HCT116 (cell line): ENCODE data around the gene FHOD1. TPM values are rescaled to one million over a fixed set of nuclear protein-coding genes. Genes with fewer than 3 reads are reported as not detected.

Experiments
- ATAC-seq: fragments of 200-7000 bp; cut with Tn5 transposase; 2 replicates; pipeline ENCODE4 v1.9.1; 2020; ENCODE audit warnings: mild to moderate bottlenecking, moderate library complexity
- BruUV-seq: library from RNA; stranded (reverse); fragments of 400-500 nt; replicated peaks from 2 replicates; lab custom pipeline; 2021; lab: Mats Ljungman, UMichigan
- CTCF ChIA-PET: fragments of 300-600 bp; sonication (Branson Sonifier 250); formaldehyde crosslinking; loops from one replicate; lab custom pipeline; 2021; ENCODE audit warnings: antibody characterized with exemption; lab: Charles Lee
- POLR2A ChIA-PET: fragments of 300-600, 350-600 bp; sonication (Branson Sonifier 250); formaldehyde crosslinking; loops from one replicate; lab custom pipeline; 2021; ENCODE audit warnings: antibody characterized with exemption; lab: Charles Lee
- RAD21 ChIA-PET, 2 experiments: fragments of 300-600 bp; sonication (Branson Sonifier 250); formaldehyde crosslinking; loops; one replicate each; lab custom pipeline; 2023; ENCODE audit warnings: low total read pairs in 2 of 2; ENCODE audit not compliant: uncharacterized antibody in 2 of 2, unreplicated experiment in 2 of 2, low non-redundant PET in 1 of 2; lab: Charles Lee
- DNase-seq: peaks from one replicate; pipeline ENCODE4 v3.0.0-alpha.2; 2010; ENCODE audit warnings: low read depth, low spot score
- H2AFZ ChIP-seq: fragments of 200-600 bp; shearing (Covaris generic), sonication (generic); 2 replicates; pipeline ENCODE4 v1.6.1; 2017; ENCODE audit warnings: low read depth, mixed run types, mixed read lengths, antibody characterized with exemption, low read length; ENCODE audit not compliant: poor library complexity, severe bottlenecking
- H3K27ac ChIP-seq: 2 replicates; pipeline ENCODE4 v1.5.1; 2012; ENCODE audit warnings: low read depth, low read length
- H3K27me3 ChIP-seq: fragments of 200-600 bp; sonication (generic); 2 replicates; pipeline ENCODE4 v1.6.1; 2016; ENCODE audit warnings: mixed run types, low read length, mixed read lengths; ENCODE audit not compliant: insufficient read depth
- H3K36me3 ChIP-seq, 2 experiments: fragments of 200-500 bp in 1 of 2; fragments of 200-600 bp in 1 of 2; sonication (Bioruptor generic) in 1 of 2; sonication (generic) in 1 of 2; 2 replicates each; pipeline versions ENCODE4 v1.5.1 to v1.6.1; 2014 to 2016; ENCODE audit warnings: low read length in 2 of 2, inconsistent platforms in 1 of 2, mixed read lengths in 1 of 2, mixed run types in 1 of 2; ENCODE audit not compliant: insufficient read depth in 2 of 2, control insufficient read depth in 1 of 2
- H3K4me1 ChIP-seq, 2 experiments: fragments of 200-600 bp in 1 of 2; sonication (generic) in 1 of 2; 2 replicates each; pipeline versions ENCODE4 v1.5.1 to v1.6.1; 2012 to 2017; ENCODE audit warnings: low read length in 2 of 2, inconsistent platforms in 1 of 2, mild to moderate bottlenecking in 1 of 2, mixed read lengths in 1 of 2, mixed run types in 1 of 2, moderate library complexity in 1 of 2; ENCODE audit not compliant: insufficient read depth in 2 of 2, control insufficient read depth in 1 of 2
- H3K4me2 ChIP-seq: fragments of 200-600 bp; sonication (generic); 2 replicates; pipeline ENCODE4 v1.6.1; 2017; ENCODE audit warnings: mixed run types, low read length, mixed read lengths
- H3K4me3 ChIP-seq, 2 experiments: fragments of 200-600 bp in 1 of 2; sonication (generic) in 1 of 2; replicated peaks in 1 of 2; 2 replicates each; pipeline ENCODE4 v1.5.1; 2011 to 2016; ENCODE audit warnings: low read length in 2 of 2, control low read depth in 1 of 2, low read depth in 1 of 2, mild to moderate bottlenecking in 1 of 2, mixed read lengths in 1 of 2, mixed run types in 1 of 2
- H3K79me2 ChIP-seq: fragments of 200-600 bp; sonication (generic); 2 replicates; pipeline ENCODE4 v1.6.1; 2017; ENCODE audit warnings: mild to moderate bottlenecking, mixed run types, low read length, moderate library complexity, mixed read lengths; ENCODE audit not compliant: insufficient read depth
- H3K9ac ChIP-seq: fragments of 200-600 bp; sonication (generic); 2 replicates; pipeline ENCODE4 v1.6.1; 2016; ENCODE audit warnings: low read length, mixed read lengths
- H3K9me2 ChIP-seq: fragments of 200-600 bp; sonication (generic), shearing (Covaris generic); 2 replicates; pipeline ENCODE4 v1.6.1; 2017; ENCODE audit warnings: mixed run types, mild to moderate bottlenecking, moderate library complexity; ENCODE audit not compliant: insufficient read depth
- H3K9me3 ChIP-seq, 2 experiments: fragments of 200-500 bp in 1 of 2; fragments of 200-600 bp in 1 of 2; sonication (Bioruptor generic) in 1 of 2; sonication (generic) in 1 of 2; 2 replicates each; pipeline ENCODE4 v1.6.1; 2014 to 2017; ENCODE audit warnings: low read length in 2 of 2, mixed read lengths in 2 of 2, inconsistent platforms in 1 of 2, low read depth in 1 of 2, mild to moderate bottlenecking in 1 of 2, mixed run types in 1 of 2, moderate library complexity in 1 of 2; ENCODE audit not compliant: control insufficient read depth in 1 of 2, insufficient read depth in 1 of 2
- H4K20me1 ChIP-seq: fragments of 200-600 bp; sonication (generic), shearing (Covaris generic); 2 replicates; pipeline ENCODE4 v1.6.1; 2017; ENCODE audit warnings: mixed run types, mild to moderate bottlenecking, moderate library complexity; ENCODE audit not compliant: insufficient read depth
- CBX3 ChIP-seq: IDR thresholded peaks from 2 replicates; pipeline ENCODE4 v1.6.1; 2012; ENCODE audit warnings: low read depth
- CEBPB ChIP-seq: IDR thresholded peaks from 2 replicates; pipeline ENCODE4 v1.6.1; 2012; ENCODE audit warnings: low read depth
- CTCF ChIP-seq, 3 experiments: fragments of 200-600 bp in 1 of 3; sonication (generic) in 1 of 3; IDR thresholded peaks in 2 of 3; conservative IDR thresholded peaks in 1 of 3; 2 replicates each; pipeline ENCODE4 v1.5.1; 2012 to 2017; ENCODE audit warnings: low read depth in 2 of 3, low read length in 2 of 3, antibody characterized with exemption in 1 of 3, borderline replicate concordance in 1 of 3, control low read depth in 1 of 3, mild to moderate bottlenecking in 1 of 3, mixed read lengths in 1 of 3, mixed run types in 1 of 3, moderate library complexity in 1 of 3; ENCODE audit not compliant: insufficient read depth in 1 of 3
- EGR1 ChIP-seq: IDR thresholded peaks from 2 replicates; pipeline ENCODE4 v1.6.1; 2012; ENCODE audit warnings: low read depth
- ELF1 ChIP-seq: IDR thresholded peaks from 2 replicates; pipeline ENCODE4 v1.6.1; 2012; ENCODE audit warnings: low read depth, borderline replicate concordance
- EZH2 ChIP-seq: fragments of 200-600 bp; sonication (generic); IDR thresholded peaks from 2 replicates; pipeline ENCODE4 v1.6.1; 2017; ENCODE audit warnings: antibody characterized with exemption, mixed run types
- FOSL1 ChIP-seq: IDR thresholded peaks from 2 replicates; pipeline ENCODE4 v1.6.1; 2012; ENCODE audit warnings: low read depth
- JUND ChIP-seq: IDR thresholded peaks from 2 replicates; pipeline ENCODE4 v1.6.1; 2012
- POLR2A ChIP-seq: IDR thresholded peaks from 2 replicates; pipeline ENCODE4 v1.7.0; 2011; ENCODE audit warnings: borderline replicate concordance; ENCODE audit not compliant: insufficient read depth, insufficient read length; ENCODE audit errors: extremely low read depth
- RAD21 ChIP-seq: IDR thresholded peaks from 2 replicates; pipeline ENCODE4 v1.6.1; 2012; ENCODE audit warnings: low read depth, mild to moderate bottlenecking
- SIN3A ChIP-seq: IDR thresholded peaks from 2 replicates; pipeline ENCODE4 v1.6.1; 2012; ENCODE audit warnings: low read depth
- SP1 ChIP-seq: IDR thresholded peaks from 2 replicates; pipeline ENCODE4 v1.6.1; 2012; ENCODE audit warnings: low read depth
- SRF ChIP-seq: IDR thresholded peaks from 2 replicates; pipeline ENCODE4 v1.6.1; 2012; ENCODE audit warnings: low read depth
- YY1 ChIP-seq: IDR thresholded peaks from 2 replicates; pipeline ENCODE4 v1.6.1; 2011; ENCODE audit warnings: low read length, low read depth, moderate library complexity, mild to moderate bottlenecking; ENCODE audit not compliant: insufficient replicate concordance; ENCODE audit errors: extremely low read depth
- ZFX ChIP-seq: fragments of 450-650 bp; IDR thresholded peaks from 2 replicates; pipeline ENCODE4 v1.6.1; 2017
- intact Hi-C: fragments of 100-400 bp; cut with micrococcal nuclease; formaldehyde crosslinking; loops from 2 replicates; pipeline ENCODE4 v1.10.0; 2022
- total RNA-seq: library from RNA; stranded (reverse); gene quantifications from one replicate; pipeline ENCODE4 v1.2.1, GENCODE V29; 2021; ENCODE audit not compliant: unreplicated experiment
- TF ChIP-seq, protein P1 (sequence below): IDR thresholded peaks from 2 replicates; pipeline ENCODE4 v1.6.1; 2011; ENCODE audit warnings: mild to moderate bottlenecking, low read length, moderate library complexity; ENCODE audit not compliant: insufficient replicate concordance; ENCODE audit errors: extremely low read depth
- TF ChIP-seq, protein P2 (sequence below): IDR thresholded peaks from 2 replicates; pipeline ENCODE4 v1.6.1; 2012; ENCODE audit warnings: low read depth
- TF ChIP-seq, protein P3 (sequence below): IDR thresholded peaks from 2 replicates; pipeline ENCODE4 v1.6.1; 2012
- TF ChIP-seq, protein P4 (sequence below): IDR thresholded peaks from 2 replicates; pipeline ENCODE4 v1.6.1; 2012

Gene FHOD1
- total RNA-seq, 1 experiment from 2014 or later = 69.2 TPM

GRCh38 chr16:67238806-67239470 is 8.3 kb downstream of the FHOD1 start:
- DNase-seq (no peak), ATAC-seq (no peak)
- Histone ChIP-seq H3K9me2 (no peaks in the 10 kb centered on the region), H4K20me1 (no peaks in the 10 kb centered on the region), H3K27ac (no peak overlapping the region; the same call in 1 of the 2 replicates), H3K4me3 (no peak overlapping the region), H2AFZ (no peak overlapping the region), H3K79me2 (peaks cover 58% of the 10 kb centered on the region), H3K4me2 (no peak overlapping the region), H3K9me3 (no peaks in the 10 kb centered on the region), H3K27me3 (no peaks in the 10 kb centered on the region), H3K4me1 (peaks cover 30 to 54% of the 10 kb centered on the region in 2 experiments), H3K9ac (no peak overlapping the region), H3K36me3 (peaks cover 22 to 41% of the 10 kb centered on the region in 2 experiments)
- intact Hi-C loops = no loop called here
- BruUV-seq = no TSS peak
- POLR2A ChIA-PET = interaction anchor here (1.1 to 1.2 kb wide), 2 partner anchors 8 to 11 kb away, joined by 3 to 4 read pairs; partner anchors contain the start of gene TMEM208
- RAD21 ChIA-PET = no interaction called here
- CTCF ChIA-PET = no interaction called here
- no peak for TF ChIP-seq ELF1
- TF ChIP-seq, protein P1, sequence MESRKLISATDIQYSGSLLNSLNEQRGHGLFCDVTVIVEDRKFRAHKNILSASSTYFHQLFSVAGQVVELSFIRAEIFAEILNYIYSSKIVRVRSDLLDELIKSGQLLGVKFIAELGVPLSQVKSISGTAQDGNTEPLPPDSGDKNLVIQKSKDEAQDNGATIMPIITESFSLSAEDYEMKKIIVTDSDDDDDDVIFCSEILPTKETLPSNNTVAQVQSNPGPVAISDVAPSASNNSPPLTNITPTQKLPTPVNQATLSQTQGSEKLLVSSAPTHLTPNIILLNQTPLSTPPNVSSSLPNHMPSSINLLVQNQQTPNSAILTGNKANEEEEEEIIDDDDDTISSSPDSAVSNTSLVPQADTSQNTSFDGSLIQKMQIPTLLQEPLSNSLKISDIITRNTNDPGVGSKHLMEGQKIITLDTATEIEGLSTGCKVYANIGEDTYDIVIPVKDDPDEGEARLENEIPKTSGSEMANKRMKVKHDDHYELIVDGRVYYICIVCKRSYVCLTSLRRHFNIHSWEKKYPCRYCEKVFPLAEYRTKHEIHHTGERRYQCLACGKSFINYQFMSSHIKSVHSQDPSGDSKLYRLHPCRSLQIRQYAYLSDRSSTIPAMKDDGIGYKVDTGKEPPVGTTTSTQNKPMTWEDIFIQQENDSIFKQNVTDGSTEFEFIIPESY = no peak
- TF ChIP-seq CEBPB = no peak
- TF ChIP-seq SIN3A = no peak
- TF ChIP-seq EZH2 = no peak
- TF ChIP-seq JUND = no peak
- TF ChIP-seq SRF = no peak
- TF ChIP-seq, protein P2, sequence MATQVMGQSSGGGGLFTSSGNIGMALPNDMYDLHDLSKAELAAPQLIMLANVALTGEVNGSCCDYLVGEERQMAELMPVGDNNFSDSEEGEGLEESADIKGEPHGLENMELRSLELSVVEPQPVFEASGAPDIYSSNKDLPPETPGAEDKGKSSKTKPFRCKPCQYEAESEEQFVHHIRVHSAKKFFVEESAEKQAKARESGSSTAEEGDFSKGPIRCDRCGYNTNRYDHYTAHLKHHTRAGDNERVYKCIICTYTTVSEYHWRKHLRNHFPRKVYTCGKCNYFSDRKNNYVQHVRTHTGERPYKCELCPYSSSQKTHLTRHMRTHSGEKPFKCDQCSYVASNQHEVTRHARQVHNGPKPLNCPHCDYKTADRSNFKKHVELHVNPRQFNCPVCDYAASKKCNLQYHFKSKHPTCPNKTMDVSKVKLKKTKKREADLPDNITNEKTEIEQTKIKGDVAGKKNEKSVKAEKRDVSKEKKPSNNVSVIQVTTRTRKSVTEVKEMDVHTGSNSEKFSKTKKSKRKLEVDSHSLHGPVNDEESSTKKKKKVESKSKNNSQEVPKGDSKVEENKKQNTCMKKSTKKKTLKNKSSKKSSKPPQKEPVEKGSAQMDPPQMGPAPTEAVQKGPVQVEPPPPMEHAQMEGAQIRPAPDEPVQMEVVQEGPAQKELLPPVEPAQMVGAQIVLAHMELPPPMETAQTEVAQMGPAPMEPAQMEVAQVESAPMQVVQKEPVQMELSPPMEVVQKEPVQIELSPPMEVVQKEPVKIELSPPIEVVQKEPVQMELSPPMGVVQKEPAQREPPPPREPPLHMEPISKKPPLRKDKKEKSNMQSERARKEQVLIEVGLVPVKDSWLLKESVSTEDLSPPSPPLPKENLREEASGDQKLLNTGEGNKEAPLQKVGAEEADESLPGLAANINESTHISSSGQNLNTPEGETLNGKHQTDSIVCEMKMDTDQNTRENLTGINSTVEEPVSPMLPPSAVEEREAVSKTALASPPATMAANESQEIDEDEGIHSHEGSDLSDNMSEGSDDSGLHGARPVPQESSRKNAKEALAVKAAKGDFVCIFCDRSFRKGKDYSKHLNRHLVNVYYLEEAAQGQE = no peak
- no peak for TF ChIP-seq CBX3
- TF ChIP-seq, protein P3, sequence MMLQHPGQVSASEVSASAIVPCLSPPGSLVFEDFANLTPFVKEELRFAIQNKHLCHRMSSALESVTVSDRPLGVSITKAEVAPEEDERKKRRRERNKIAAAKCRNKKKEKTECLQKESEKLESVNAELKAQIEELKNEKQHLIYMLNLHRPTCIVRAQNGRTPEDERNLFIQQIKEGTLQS = no peak
- TF ChIP-seq FOSL1 = no peak
- TF ChIP-seq POLR2A = no peak
- no peak for TF ChIP-seq YY1
- TF ChIP-seq, protein P4, sequence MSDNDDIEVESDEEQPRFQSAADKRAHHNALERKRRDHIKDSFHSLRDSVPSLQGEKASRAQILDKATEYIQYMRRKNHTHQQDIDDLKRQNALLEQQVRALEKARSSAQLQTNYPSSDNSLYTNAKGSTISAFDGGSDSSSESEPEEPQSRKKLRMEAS = no peak
- TF ChIP-seq ZFX = no peak
- TF ChIP-seq RAD21 = no peak
- TF ChIP-seq SP1 = no peak
- TF ChIP-seq EGR1 = no peak
- no peak for TF ChIP-seq CTCF (IDR thresholded peaks at IDR 0.05 in 2 of 3, conservative IDR thresholded peaks at IDR 0.05 in 1 of 3; ENCODE audit: borderline replicate concordance in 1 of 3, insufficient read depth in 1 of 3, low read depth in 2 of 3, low read length in 2 of 3)
